Fibroblast of pulmonary artery (primary cell): ENCODE results near the gene LRGUK.

Experiments
- DNase-seq: peaks from one replicate; pipeline ENCODE4 v3.0.0-alpha.2; 2010; ENCODE audit warnings: low read depth
- H3K4me3 ChIP-seq: replicated peaks from 2 replicates; pipeline ENCODE4 v1.5.1; 2011; ENCODE audit warnings: low read depth, mild to moderate bottlenecking, control low read depth, low read length, moderate library complexity
- CTCF ChIP-seq: IDR thresholded peaks from 2 replicates; pipeline ENCODE4 v1.5.1; 2011; ENCODE audit warnings: mild to moderate bottlenecking, control low read depth, low read length, inconsistent platforms; ENCODE audit errors: missing control alignments

LRGUK gene

GRCh38 chr7:134203186-134203889, 76.2 kb downstream of the LRGUK start:
- H3K4me3 ChIP-seq = no peak overlapping the region
- no peak for TF ChIP-seq CTCF
- DNase-seq = no peak

GRCh38 chr7:134209322-134210015, 82.3 kb downstream of the LRGUK start:
- DNase-seq = no peak
- H3K4me3 ChIP-seq = no peak overlapping the region
- TF ChIP-seq CTCF = no peak

- no peak overlapping the region for H3K4me3 ChIP-seq
- DNase-seq = no peak
- no peak for TF ChIP-seq CTCF
Observed at GRCh38 chr7:134210227-134210626, 83.1 kb downstream of the LRGUK start.

- no peak for DNase-seq
- TF ChIP-seq CTCF = no peak
- H3K4me3 ChIP-seq = no peak overlapping the region
Observed at GRCh38 chr7:134210976-134211663, 84.0 kb downstream of the LRGUK start.

GRCh38 chr7:134211817-134212216, 84.7 kb downstream of the LRGUK start:
- DNase-seq = no peak
- TF ChIP-seq CTCF = no peak
- H3K4me3 ChIP-seq = no peak overlapping the region

GRCh38 chr7:134212576-134213546, 85.7 kb downstream of the LRGUK start:
- peak; percentile 35 for DNase-seq
- TF ChIP-seq CTCF = no peak
- H3K4me3 ChIP-seq = no peak overlapping the region
